OCI-LY3 (cell line): Measurements from ENCODE around the gene DUXA.

Source experiments
- CTCF ChIP-seq: fragments of 200-600, 300-600 bp; sonication (generic); IDR thresholded peaks from 2 replicates; pipeline ENCODE4 v1.5.1; 2014; ENCODE audit warnings: antibody characterized with exemption, low read length, low read depth
- EZH2phosphoT487 ChIP-seq: fragments of 200-600 bp; shearing (Covaris generic); IDR thresholded peaks from 2 replicates; pipeline ENCODE4 v1.6.1; 2018; ENCODE audit warnings: antibody characterized with exemption, mixed run types, low read depth

- TF ChIP-seq CTCF, result no peak
- TF ChIP-seq EZH2phosphoT487, result no peak
These were observed 24.1 kb upstream of the DUXA start, which contains the start of gene ZNF264 for GRCh38 chr19:57191141-57192076.
